Measurements from ENCODE around the gene XRCC4. TPM values are rescaled to one million over a fixed set of nuclear protein-coding genes. Genes with fewer than 3 reads are reported as not detected.

Gene XRCC4
- total RNA-seq, 3 donors from 2014 or later, result 6.4 to 8.3 (median 8.1) TPM

DNA sequence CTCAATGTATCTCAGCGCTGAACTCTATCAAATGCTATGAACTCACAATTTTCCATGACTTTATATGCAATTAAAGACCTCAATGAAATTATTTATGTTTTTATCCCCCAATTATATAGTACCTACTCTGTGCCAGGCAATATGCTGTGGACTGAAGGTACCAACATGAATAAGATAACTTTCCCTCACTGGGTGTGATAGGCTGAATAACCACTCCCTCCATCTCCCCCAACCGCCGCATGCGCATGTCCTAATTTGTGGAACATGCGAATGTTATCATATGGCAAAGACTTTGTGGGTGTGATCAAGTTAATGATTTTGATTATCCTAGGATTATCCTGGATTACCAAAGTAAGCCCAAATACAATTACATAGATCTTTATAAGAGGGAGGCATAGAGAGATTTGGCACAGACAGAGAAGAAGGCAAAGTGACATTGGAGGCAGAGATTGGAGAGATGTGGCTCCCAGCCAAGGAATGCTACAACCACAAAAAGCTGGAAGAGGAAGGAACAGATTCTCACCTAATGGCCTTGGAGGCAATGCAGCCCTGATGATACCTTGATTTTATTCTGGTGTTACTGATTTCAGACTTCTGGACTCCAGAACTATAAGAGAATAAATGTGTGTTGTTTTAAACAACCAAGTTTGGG lies 245.1 kb downstream of the XRCC4 start:
- DNase-seq (no peak), ATAC-seq (no peak)
- TF ChIP-seq CTCF (IDR thresholded peaks at IDR 0.05), result no peak
- Histone ChIP-seq H3K9me3 (no peaks in the 10 kb centered on the region), H3K4me3 (no peak overlapping the region), H3K4me1 (ENCODE audit: low read depth) (no peaks in the 10 kb centered on the region), H3K36me3 (ENCODE audit: low read depth) (no peaks in the 10 kb centered on the region)
- intact Hi-C loops (cut with DNase I, micrococcal nuclease), result no loop called here

GRCh38 chr5:83323557-83324180 lies 246.3 kb downstream of the XRCC4 start:
- Histone ChIP-seq H3K4me1 (ENCODE audit: low read depth) (no peaks in the 10 kb centered on the region), H3K4me3 (no peak overlapping the region), H3K9me3 (no peaks in the 10 kb centered on the region), H3K36me3 (ENCODE audit: low read depth) (no peaks in the 10 kb centered on the region)
- TF ChIP-seq CTCF (IDR thresholded peaks at IDR 0.05), result no peak
- ATAC-seq (no peak), DNase-seq (no peak)
- intact Hi-C loops (cut with DNase I, micrococcal nuclease), result no loop called here

- Histone ChIP-seq H3K36me3 (ENCODE audit: low read depth) (no peaks in the 10 kb centered on the region), H3K4me3 (no peak overlapping the region), H3K4me1 (ENCODE audit: low read depth) (no peaks in the 10 kb centered on the region), H3K9me3 (no peaks in the 10 kb centered on the region)
- intact Hi-C loops (cut with DNase I, micrococcal nuclease), result no loop called here
- TF ChIP-seq CTCF (IDR thresholded peaks at IDR 0.05), result no peak
- ATAC-seq, result no peak
- no peak for DNase-seq
Measured at GRCh38 chr5:83331842-83332241, 254.5 kb downstream of the XRCC4 start.

DNA sequence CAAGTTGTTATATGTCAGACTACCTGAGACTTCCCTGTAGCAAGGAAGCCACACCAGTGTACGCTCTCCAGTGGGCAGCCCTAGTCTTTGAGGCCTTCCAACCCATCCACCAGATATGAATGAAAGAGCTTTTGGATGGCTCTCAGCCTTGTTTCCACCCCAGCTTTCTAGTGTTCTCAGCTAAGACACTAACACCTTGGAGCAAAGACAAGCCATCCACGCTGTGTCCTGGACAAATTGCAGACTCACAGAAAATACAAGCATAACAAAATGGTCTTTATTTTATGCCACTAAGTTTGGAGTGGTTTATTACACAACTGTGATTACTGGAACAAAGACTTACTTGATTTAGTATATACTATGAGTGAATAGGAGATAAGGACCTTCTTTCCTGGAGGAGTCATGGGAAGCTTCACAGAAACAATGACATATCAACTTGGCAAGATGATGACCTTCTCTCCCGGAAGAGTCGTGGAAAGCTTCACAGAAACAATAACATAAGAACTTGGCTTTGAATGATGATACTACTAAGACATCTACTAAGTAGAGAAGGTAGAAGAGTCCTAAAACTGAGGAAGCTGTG lies 260.2 kb downstream of the XRCC4 start:
- TF ChIP-seq CTCF (IDR thresholded peaks at IDR 0.05), result no peak
- no peak for ATAC-seq
- Histone ChIP-seq H3K36me3 (ENCODE audit: low read depth) (no peaks in the 10 kb centered on the region), H3K4me3 (no peak overlapping the region), H3K9me3 (no peaks in the 10 kb centered on the region), H3K4me1 (ENCODE audit: low read depth) (no peaks in the 10 kb centered on the region)
- intact Hi-C loops (cut with DNase I, micrococcal nuclease), result no loop called here
- no peak for DNase-seq

GRCh38 chr5:83340511-83340918 lies 263.2 kb downstream of the XRCC4 start:
- H3K9me3 ChIP-seq, result no peaks in the 10 kb centered on the region
- no peak for TF ChIP-seq CTCF (IDR thresholded peaks at IDR 0.05)
- no peaks in the 10 kb centered on the region for H3K36me3 ChIP-seq (ENCODE audit: low read depth)
- no peak for DNase-seq
- H3K4me3 ChIP-seq, result no peak overlapping the region
- intact Hi-C loops (cut with DNase I, micrococcal nuclease), result no loop called here
- ATAC-seq, result peak; percentile 39
- no peaks in the 10 kb centered on the region for H3K4me1 ChIP-seq (ENCODE audit: low read depth)

Data from mucosa of descending colon (tissue), 3 donors.